ENCODE data around the gene SLC6A17. TPM values are rescaled to one million over a fixed set of nuclear protein-coding genes. Genes with fewer than 3 reads are reported as not detected.

Gene SLC6A17
- total RNA-seq, 5 donors from 2014 or later (not counting 1 experiment from before 2014, with no cell fraction given), result not detected

- WGBS (ENCODE audit: insufficient coverage), result 25% methylated on average over 1 of the region's 2 CpGs
- Mint-ChIP-seq H3K9me3 (peaks cover 0 to 5% (median 0%) of the 10 kb centered on the region in 3 donors), H3K27me3 (peaks cover 9 to 14% of the 10 kb centered on the region in 2 donors), H3K4me3 (no peak overlapping the region), H3K4me1 (no peaks in the 10 kb centered on the region), H3K36me3 (no peaks in the 10 kb centered on the region), H3K27ac (no peak overlapping the region)
- Histone ChIP-seq H3K36me3 (ENCODE audit: control insufficient read depth in 2 of 2, extremely low read depth in 1 of 2, insufficient read depth in 1 of 2, low read length in 1 of 2) (no peaks in the 10 kb centered on the region), H3K4me1 (ENCODE audit: control insufficient read depth in 1 of 2, extremely low read depth in 1 of 2, insufficient read depth in 2 of 2, low read length in 2 of 2) (no peaks in the 10 kb centered on the region), H3K4me3 (ENCODE audit: control insufficient read depth in 1 of 2, extremely low read depth in 1 of 2, low read length in 1 of 2) (no peak overlapping the region), H3K27ac (ENCODE audit: low read length) (no peak overlapping the region), H3K9me3 (no peaks in the 10 kb centered on the region), H3K27me3 (replicated peaks in 1 of 2; ENCODE audit: control insufficient read depth in 2 of 2, extremely low read depth in 1 of 2, insufficient read depth in 2 of 2, low read length in 1 of 2) (peaks cover 0 to 44% of the 10 kb centered on the region in 2 experiments)
- ChIA-PET CTCF (no interaction called here), POLR2A (no interaction called here)
- ATAC-seq (replicated peaks in 1 of 4) (no peak), DNase-seq (no peak)
These were observed 24.7 kb downstream of the SLC6A17 start for GRCh38 chr1:110174961-110175360.

GRCh38 chr1:110176299-110176956, 26.1 kb downstream of the SLC6A17 start:
- 41% methylated on average over 9 of the region's 9 CpGs for WGBS (ENCODE audit: insufficient coverage)
- no peak for ATAC-seq (replicated peaks in 1 of 4)
- POLR2A ChIA-PET, result no interaction called here
- no peaks in the 10 kb centered on the region for H3K4me1 ChIP-seq (ENCODE audit: control insufficient read depth in 1 of 2, extremely low read depth in 1 of 2, insufficient read depth in 2 of 2, low read length in 2 of 2)
- Mint-ChIP-seq H3K27ac (no peak overlapping the region), H3K9me3 (peaks cover 0 to 5% (median 0%) of the 10 kb centered on the region in 3 donors), H3K4me3 (no peak overlapping the region), H3K27me3 (peaks cover 9% of the 10 kb centered on the region in 2 donors), H3K4me1 (no peaks in the 10 kb centered on the region), H3K36me3 (no peaks in the 10 kb centered on the region)
- no peak overlapping the region for H3K4me3 ChIP-seq (ENCODE audit: control insufficient read depth in 1 of 2, extremely low read depth in 1 of 2, low read length in 1 of 2)
- peaks cover 0 to 43% of the 10 kb centered on the region in 2 experiments for H3K27me3 ChIP-seq (replicated peaks in 1 of 2; ENCODE audit: control insufficient read depth in 2 of 2, extremely low read depth in 1 of 2, insufficient read depth in 2 of 2, low read length in 1 of 2)
- CTCF ChIA-PET, result interaction anchor here (0.5 to 0.6 kb wide), 2 partner anchors 187 to 624 kb away, joined by 3 to 6 read pairs; no protein-coding TSS in a partner anchor
- no peak overlapping the region for H3K27ac ChIP-seq (ENCODE audit: low read length)
- no peaks in the 10 kb centered on the region for H3K9me3 ChIP-seq
- no peak for DNase-seq
- no peaks in the 10 kb centered on the region for H3K36me3 ChIP-seq (ENCODE audit: control insufficient read depth in 2 of 2, extremely low read depth in 1 of 2, insufficient read depth in 1 of 2, low read length in 1 of 2)

- H3K27ac Mint-ChIP-seq, result no peak overlapping the region
- 76% methylated on average over 2 of the region's 4 CpGs for WGBS (ENCODE audit: insufficient coverage)
- no peak for ATAC-seq (replicated peaks in 1 of 4)
These were observed 27.5 kb downstream of the SLC6A17 start for GRCh38 chr1:110177775-110178174.

GRCh38 chr1:110183642-110184167, 33.4 kb downstream of the SLC6A17 start:
- Mint-ChIP-seq H3K4me1 (no peaks in the 10 kb centered on the region), H3K4me3 (no peak overlapping the region), H3K27ac (no peak overlapping the region), H3K27me3 (peaks cover 4 to 7% of the 10 kb centered on the region in 2 donors), H3K36me3 (no peaks in the 10 kb centered on the region), H3K9me3 (peaks cover 0 to 2% (median 0%) of the 10 kb centered on the region in 3 donors)
- POLR2A ChIA-PET, result no interaction called here
- no peak for ATAC-seq (replicated peaks in 1 of 4)
- CTCF ChIA-PET, result no interaction called here
- WGBS (ENCODE audit: insufficient coverage), result 87% methylated on average over 10 of the region's 12 CpGs
- Histone ChIP-seq H3K9me3 (no peaks in the 10 kb centered on the region), H3K27me3 (replicated peaks in 1 of 2; ENCODE audit: control insufficient read depth in 2 of 2, extremely low read depth in 1 of 2, insufficient read depth in 2 of 2, low read length in 1 of 2) (peaks cover 0 to 27% of the 10 kb centered on the region in 2 experiments), H3K27ac (ENCODE audit: low read length) (no peak overlapping the region), H3K4me1 (ENCODE audit: control insufficient read depth in 1 of 2, extremely low read depth in 1 of 2, insufficient read depth in 2 of 2, low read length in 2 of 2) (no peaks in the 10 kb centered on the region), H3K4me3 (ENCODE audit: control insufficient read depth in 1 of 2, extremely low read depth in 1 of 2, low read length in 1 of 2) (no peak overlapping the region), H3K36me3 (ENCODE audit: control insufficient read depth in 2 of 2, extremely low read depth in 1 of 2, insufficient read depth in 1 of 2, low read length in 1 of 2) (no peaks in the 10 kb centered on the region)
- DNase-seq, result no peak

More at GRCh38 chr1:110177775-110178174, 27.5 kb downstream of the SLC6A17 start:
- H3K36me3 Mint-ChIP-seq, result no peaks in the 10 kb centered on the region
- CTCF ChIA-PET, result no interaction called here
- peaks cover 3 to 6% of the 10 kb centered on the region in 2 donors for H3K27me3 Mint-ChIP-seq
- peaks cover 0 to 5% (median 0%) of the 10 kb centered on the region in 3 donors for H3K9me3 Mint-ChIP-seq
- Histone ChIP-seq H3K27me3 (replicated peaks in 1 of 2; ENCODE audit: control insufficient read depth in 2 of 2, extremely low read depth in 1 of 2, insufficient read depth in 2 of 2, low read length in 1 of 2) (peaks cover 0 to 37% of the 10 kb centered on the region in 2 experiments), H3K4me3 (ENCODE audit: control insufficient read depth in 1 of 2, extremely low read depth in 1 of 2, low read length in 1 of 2) (no peak overlapping the region), H3K9me3 (no peaks in the 10 kb centered on the region), H3K27ac (ENCODE audit: low read length) (no peak overlapping the region), H3K4me1 (ENCODE audit: control insufficient read depth in 1 of 2, extremely low read depth in 1 of 2, insufficient read depth in 2 of 2, low read length in 2 of 2) (no peaks in the 10 kb centered on the region), H3K36me3 (ENCODE audit: control insufficient read depth in 2 of 2, extremely low read depth in 1 of 2, insufficient read depth in 1 of 2, low read length in 1 of 2) (no peaks in the 10 kb centered on the region)
- no peak for DNase-seq
- no peaks in the 10 kb centered on the region for H3K4me1 Mint-ChIP-seq
- POLR2A ChIA-PET, result no interaction called here
- no peak overlapping the region for H3K4me3 Mint-ChIP-seq

- H3K4me1 ChIP-seq (ENCODE audit: control insufficient read depth in 1 of 2, extremely low read depth in 1 of 2, insufficient read depth in 2 of 2, low read length in 2 of 2), result no peaks in the 10 kb centered on the region
These were observed 34.2 kb downstream of the SLC6A17 start for GRCh38 chr1:110184446-110184845.

GRCh38 chr1:110185181-110185580, 34.9 kb downstream of the SLC6A17 start:
- no peaks in the 10 kb centered on the region for H3K9me3 ChIP-seq
- no peaks in the 10 kb centered on the region for H3K36me3 Mint-ChIP-seq
- peaks cover 4 to 11% of the 10 kb centered on the region in 2 donors for H3K27me3 Mint-ChIP-seq
- no peaks in the 10 kb centered on the region for H3K9me3 Mint-ChIP-seq
- H3K4me1 ChIP-seq (ENCODE audit: control insufficient read depth in 1 of 2, extremely low read depth in 1 of 2, insufficient read depth in 2 of 2, low read length in 2 of 2), result no peaks in the 10 kb centered on the region
- H3K4me3 ChIP-seq (ENCODE audit: control insufficient read depth in 1 of 2, extremely low read depth in 1 of 2, low read length in 1 of 2), result no peak overlapping the region
- H3K4me3 Mint-ChIP-seq, result no peak overlapping the region
- H3K4me1 Mint-ChIP-seq, result no peaks in the 10 kb centered on the region
- no peak overlapping the region for H3K27ac Mint-ChIP-seq
- POLR2A ChIA-PET, result no interaction called here
- 69% methylated on average over 8 of the region's 10 CpGs for WGBS (ENCODE audit: insufficient coverage)
- ATAC-seq (replicated peaks in 1 of 4), result no peak
- no peak overlapping the region for H3K27ac ChIP-seq (ENCODE audit: low read length)
- DNase-seq, result no peak
- H3K36me3 ChIP-seq (ENCODE audit: control insufficient read depth in 2 of 2, extremely low read depth in 1 of 2, insufficient read depth in 1 of 2, low read length in 1 of 2), result no peaks in the 10 kb centered on the region
- H3K27me3 ChIP-seq (replicated peaks in 1 of 2; ENCODE audit: control insufficient read depth in 2 of 2, extremely low read depth in 1 of 2, insufficient read depth in 2 of 2, low read length in 1 of 2), result peaks cover 0 to 37% of the 10 kb centered on the region in 2 experiments
- CTCF ChIA-PET, result interaction anchor here in 1 of 2 donors (0.5 kb wide), 1 partner anchor 1598 kb away, joined by 10 read pairs; no protein-coding TSS in a partner anchor

More at GRCh38 chr1:110184446-110184845, 34.2 kb downstream of the SLC6A17 start:
- no peak overlapping the region for H3K27ac Mint-ChIP-seq
- ATAC-seq (replicated peaks in 1 of 4), result no peak
- Histone ChIP-seq H3K4me3 (ENCODE audit: control insufficient read depth in 1 of 2, extremely low read depth in 1 of 2, low read length in 1 of 2) (no peak overlapping the region), H3K27me3 (replicated peaks in 1 of 2; ENCODE audit: control insufficient read depth in 2 of 2, extremely low read depth in 1 of 2, insufficient read depth in 2 of 2, low read length in 1 of 2) (peaks cover 0 to 33% of the 10 kb centered on the region in 2 experiments), H3K9me3 (no peaks in the 10 kb centered on the region), H3K36me3 (ENCODE audit: control insufficient read depth in 2 of 2, extremely low read depth in 1 of 2, insufficient read depth in 1 of 2, low read length in 1 of 2) (no peaks in the 10 kb centered on the region), H3K27ac (ENCODE audit: low read length) (no peak overlapping the region)
- no peak overlapping the region for H3K4me3 Mint-ChIP-seq
- CTCF ChIA-PET, result no interaction called here
- 68% methylated on average over 2 of the region's 5 CpGs for WGBS (ENCODE audit: insufficient coverage)
- peaks cover 4 to 11% of the 10 kb centered on the region in 2 donors for H3K27me3 Mint-ChIP-seq
- H3K36me3 Mint-ChIP-seq, result no peaks in the 10 kb centered on the region
- POLR2A ChIA-PET, result no interaction called here
- no peaks in the 10 kb centered on the region for H3K9me3 Mint-ChIP-seq
- H3K4me1 Mint-ChIP-seq, result no peaks in the 10 kb centered on the region
- DNase-seq, result no peak

Data from T-cell (primary cell).